Upper lobe of left lung (tissue), 4 donors: ENCODE measurements around the gene TMEM89.

ENCODE experiments used
- POLR2A ChIP-seq, 4 donors: fragments of 450-650 bp; IDR thresholded peaks; one replicate each; pipeline ENCODE4 v1.5.1; 2016 to 2017; ENCODE audit warnings: antibody characterized with exemption in 4 of 4, mild to moderate bottlenecking in 2 of 4
- POLR2AphosphoS5 ChIP-seq, 2 donors: sonication (generic); formaldehyde crosslinking; IDR thresholded peaks; one replicate each; pipeline ENCODE4 v1.5.1; 2017; ENCODE audit warnings: antibody characterized with exemption in 2 of 2

- TF ChIP-seq POLR2A (IDR thresholded peaks at IDR 0.05) (no peak), POLR2AphosphoS5 (IDR thresholded peaks at IDR 0.05) (no peak)
Observed at GRCh38 chr3:48660800-48661400, 39.3 kb upstream of the TMEM89 start.
